ENCODE data around the gene ANKS4B.
"Not testable (repeated sequence)": the region's sequence is repeated elsewhere in the genome, so short reads cannot be mapped to it uniquely, and the experiment has no call there.

Gene ANKS4B

DNA sequence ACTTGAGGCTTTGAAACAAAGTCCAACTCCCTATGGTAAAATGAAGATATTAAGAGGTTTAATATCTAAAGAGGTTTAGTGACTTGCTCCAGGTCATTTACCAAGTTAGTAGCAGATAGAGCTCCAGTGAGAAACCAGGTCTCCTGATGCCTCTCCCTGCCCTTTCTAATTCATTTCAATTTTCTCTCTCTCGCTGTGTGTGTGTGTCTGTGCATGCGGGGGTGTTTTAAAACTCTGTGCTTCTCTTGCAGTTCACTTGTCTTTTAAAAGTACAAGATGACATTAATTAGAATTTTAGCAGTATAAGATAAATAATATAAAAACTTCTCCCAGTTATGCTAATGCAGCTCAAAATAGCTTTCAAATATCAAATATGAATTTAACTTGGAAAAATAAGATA lies 13.9 kb upstream of the ANKS4B start:
- DNase-seq = no peak

DNA sequence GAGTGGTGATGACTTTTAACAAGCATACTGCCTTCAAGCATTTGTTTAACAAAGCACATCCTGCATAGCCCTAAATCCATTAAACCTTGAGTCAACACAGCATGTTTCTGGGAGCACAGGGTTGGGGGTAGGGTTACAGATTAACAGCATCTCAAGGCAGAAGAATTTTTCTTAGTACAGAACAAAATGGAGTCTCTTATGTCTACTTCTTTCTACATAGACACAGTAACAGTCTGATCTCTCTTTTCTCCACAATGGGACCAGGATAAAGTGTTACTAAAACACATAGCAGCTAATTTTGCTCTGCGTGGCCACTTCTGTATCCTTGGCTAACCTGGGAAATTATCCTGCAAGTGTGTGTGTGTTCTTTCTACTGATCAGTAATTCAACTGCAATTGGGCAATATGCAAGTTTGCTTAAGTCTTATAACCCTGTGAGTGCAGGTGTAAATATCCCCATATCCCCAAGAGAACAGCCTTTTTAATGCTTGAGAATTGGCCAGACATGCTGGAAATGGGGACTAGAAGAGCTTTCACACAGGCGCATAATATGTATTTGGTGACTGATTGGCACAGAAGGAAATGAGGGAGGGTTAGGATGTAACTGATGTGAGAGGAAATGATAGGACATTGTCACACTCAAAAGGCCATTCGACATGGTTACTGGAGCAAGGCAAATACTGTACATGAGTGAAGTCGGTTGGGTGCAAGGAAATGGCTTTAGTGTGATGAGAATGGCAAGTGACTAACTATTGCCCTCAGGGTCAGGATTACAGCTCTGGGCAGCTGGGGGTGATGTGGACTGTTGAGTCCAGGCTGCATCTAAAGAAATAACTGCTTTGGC lies 10.8 kb upstream of the ANKS4B start:
- no peak for DNase-seq

DNA sequence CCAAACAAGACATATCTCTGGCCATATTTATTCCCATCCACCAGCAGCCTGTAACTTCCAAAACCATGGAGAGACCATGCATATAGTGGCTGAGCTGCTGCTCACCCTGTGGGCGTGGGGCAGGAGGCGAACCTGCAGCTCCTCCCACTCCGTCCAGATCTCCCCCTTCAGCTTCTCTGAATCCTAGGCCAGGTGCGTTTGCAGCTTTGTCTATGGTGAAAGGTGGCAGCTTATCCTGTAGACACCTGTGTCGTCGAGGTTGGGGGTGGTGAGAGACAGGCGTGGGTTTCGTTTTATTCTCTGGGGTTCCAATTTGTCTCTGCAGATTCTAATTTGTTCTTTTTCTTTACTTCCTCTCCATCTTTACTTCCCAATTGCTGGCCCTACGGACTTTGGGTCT lies 9.7 kb upstream of the ANKS4B start:
- no peak for DNase-seq

DNA sequence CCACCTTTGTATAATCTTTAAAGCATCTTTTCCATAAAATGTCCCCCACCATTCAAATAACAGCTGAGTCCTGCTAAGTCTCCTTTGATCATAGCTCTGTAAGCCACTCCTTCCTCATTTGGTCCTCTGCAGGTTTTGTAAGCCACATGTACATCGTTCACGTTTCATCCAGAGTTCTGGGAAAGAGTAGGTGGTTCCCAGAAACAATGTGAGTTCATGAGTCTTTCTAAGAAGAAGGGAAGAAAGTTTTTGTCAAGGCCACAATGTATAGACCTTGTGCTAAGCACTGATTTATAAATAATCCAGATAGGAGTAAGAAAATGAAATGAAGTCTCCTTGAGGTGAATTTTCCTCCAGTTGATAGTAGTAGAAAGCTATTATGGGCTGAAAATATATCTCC lies 8.7 kb upstream of the ANKS4B start:
- no peak for DNase-seq

DNA sequence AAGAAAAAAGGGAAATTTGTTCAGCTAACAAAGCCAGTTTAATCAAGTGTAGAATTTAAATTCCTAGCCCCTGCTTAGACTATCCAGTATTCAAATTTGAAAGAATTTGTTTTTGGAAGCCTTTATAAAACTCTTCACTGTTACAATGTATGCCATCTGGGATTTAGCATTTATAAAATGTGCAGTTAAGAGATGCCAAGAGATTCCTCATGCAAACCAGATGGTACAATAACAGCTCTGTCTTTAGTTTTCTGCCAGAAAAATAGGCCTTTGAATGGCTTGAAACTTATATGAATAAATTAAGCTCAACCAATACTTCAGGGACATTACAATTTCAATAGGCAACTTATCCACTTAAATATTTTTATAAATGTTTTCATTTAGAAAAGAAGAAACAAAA lies 6.8 kb upstream of the ANKS4B start:
- DNase-seq = no peak

DNA sequence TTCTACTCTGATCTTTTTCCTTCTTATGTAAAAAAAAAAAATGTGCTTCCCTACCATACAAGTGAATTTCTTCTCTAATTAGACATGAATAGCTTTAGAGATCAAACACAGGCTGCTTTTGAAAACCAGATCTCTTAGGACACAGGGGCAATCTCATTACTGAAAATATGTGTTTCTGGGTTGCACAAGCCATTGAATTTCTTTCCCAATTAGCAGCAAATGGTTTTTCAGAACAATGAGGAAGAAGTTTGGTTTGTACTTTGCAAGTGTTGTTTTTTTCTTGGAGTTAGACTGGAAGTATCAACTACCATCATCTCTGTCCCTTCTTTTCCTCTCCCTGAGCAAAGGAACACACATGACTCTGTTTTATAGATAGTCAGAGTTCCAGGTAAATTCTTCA lies 5.6 kb upstream of the ANKS4B start:
- DNase-seq = no peak

DNA sequence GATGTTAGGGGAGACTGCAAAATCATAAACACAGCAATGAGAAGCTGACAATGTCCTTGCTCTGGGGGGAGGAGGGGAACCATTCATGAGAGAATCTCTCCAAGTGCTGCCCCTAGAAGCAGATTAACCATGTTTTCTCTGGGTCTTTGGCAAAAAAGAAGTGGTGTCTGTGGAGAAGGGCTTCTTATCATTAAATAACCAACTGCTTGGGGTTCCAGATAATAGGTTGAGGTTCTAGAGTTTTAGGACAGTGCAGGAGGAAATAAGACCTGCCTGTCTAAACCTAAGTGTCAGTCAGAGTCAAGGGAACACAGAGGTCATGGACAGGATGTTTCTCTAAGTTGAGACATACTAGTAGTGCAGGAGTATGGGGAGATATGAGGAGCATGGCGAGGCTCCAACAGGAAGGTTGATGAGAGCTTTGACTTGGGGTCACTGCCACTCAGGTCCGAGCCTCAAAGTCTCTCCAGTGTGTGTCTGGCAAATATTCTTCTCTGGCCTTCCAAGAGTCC lies 5.1 kb upstream of the ANKS4B start:
- no peak for DNase-seq

DNA sequence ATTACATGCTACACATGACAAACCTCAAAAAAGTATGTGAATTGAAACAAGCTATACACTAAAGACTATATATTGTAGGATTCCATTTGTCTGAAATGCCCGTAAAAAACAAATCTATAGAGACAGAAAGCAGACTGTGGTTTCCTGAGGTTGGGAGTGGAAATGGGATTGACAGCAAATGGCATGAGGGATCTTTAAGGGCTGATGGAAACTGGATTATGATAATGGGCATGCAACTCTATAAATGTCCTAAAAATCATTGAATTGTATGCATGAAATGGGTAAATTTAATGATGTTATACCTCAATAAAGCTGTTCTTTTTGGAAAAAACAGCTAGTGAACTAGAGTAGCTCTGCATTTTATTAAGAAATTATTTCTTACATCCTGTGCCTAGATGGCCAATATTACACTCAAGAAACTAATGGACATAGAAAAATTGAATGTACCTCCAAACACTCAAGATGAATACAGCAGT lies 416 bp upstream of the ANKS4B start:
- DNase-seq = no peak

DNA sequence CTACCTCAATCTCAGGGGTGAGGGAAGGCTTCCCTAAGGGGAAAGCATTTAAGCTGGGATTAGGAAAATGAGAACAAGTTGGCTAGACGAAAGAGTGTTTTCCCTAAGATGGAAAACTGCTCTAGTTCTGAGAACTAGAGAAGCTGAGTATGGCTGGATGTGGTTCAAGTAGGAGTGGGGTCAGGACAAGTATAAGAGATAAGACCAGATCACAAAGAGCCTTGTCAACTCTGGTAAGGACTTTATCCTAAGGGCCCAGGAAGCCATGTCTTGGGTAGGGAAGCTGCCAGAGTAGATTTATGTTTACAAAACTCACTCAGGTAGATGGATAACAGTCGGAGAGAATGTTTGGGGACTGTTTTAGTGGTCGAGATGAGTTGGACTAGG lies 1.7 kb downstream of the ANKS4B start:
- DNase-seq = no peak

DNA sequence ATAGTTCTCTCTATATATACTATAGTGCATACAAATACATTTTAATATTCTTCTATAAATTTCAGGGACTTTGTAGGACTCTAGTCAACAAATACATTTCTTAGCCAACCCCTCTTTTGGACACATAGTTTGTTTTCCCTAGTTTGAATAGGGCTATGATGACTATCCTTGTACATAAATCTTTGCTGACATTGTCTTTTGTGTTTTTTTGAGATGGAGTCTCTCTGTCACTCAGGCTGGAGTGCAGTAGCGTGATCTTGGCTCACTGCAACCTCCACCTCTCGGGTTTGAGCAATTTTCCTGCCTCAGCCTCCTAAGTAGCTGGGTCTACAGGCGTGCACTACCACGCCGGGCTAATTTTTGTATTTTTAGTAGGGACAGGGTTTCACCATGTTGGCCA lies 3.3 kb downstream of the ANKS4B start:
- no peak for DNase-seq

DNA sequence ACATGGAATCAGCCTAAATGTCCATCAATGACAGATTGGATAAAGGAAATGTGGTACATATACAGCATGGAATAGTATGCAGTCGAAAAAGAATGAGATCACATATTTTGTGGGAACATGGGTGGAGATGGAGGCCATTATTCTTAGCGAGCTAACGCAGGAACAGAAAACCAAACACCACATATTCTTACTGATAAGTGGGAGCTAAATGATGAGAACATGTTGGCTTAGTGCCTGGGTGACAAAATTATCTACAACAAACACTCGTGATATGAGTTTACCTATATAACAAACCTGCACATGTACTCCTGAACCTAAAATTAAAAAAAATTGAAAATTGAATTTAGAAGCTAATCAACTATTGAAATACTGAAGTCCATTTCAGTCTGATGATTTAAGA lies 6.1 kb downstream of the ANKS4B start:
- DNase-seq = no peak

DNA sequence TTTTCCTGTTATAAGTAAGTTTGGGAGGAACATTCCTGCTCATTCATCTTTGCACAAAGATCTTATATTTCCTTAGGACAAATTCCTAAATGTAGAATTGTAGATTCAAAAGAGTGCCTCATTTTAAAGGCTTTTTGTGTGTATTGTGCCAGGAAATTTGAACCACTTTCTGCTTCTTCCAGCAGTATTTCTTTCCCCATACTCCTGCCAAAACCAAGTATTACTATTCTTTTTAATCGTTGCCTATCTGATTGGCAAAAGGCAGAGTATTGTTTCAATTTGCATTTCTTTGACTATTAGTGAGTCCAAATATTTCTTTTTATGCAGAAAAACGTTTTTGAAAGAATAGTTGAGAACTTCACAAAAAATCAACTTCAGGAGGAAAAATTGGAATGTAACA lies 9.3 kb downstream of the ANKS4B start:
- DNase-seq = no peak

DNA sequence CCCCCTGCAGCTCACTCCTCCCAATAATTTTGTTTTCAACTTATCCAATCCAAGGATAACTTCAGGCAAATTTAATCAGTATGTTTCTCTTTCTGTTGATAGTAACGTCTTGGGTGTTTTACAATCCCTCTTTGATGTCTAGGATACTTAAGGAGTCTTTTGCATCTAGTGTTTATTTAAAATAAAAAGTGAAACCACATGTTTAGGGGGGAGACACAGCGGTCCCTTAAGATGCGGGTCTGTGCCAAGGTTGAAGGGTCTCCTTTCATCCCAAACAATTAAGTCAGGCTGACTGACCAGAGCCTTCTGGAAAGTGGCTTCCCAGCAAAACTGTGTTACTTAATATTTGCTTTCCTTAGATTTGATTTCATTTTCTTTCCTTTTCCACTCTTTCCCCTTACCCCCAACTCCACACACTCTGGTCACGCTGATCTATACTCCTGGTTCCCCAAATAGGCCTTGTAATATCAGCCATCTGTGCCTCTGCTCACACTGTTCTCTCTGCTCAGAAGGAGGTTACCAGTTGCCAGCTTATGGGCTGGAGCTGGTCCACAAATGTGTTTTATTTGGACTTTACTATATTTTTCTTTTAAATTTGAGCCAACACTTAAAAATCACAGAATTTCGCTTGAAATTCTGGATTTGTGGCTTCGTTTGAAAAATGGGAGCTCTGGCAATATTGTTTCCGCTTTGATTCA lies 11.2 kb downstream of the ANKS4B start:
- DNase-seq = no peak

DNA sequence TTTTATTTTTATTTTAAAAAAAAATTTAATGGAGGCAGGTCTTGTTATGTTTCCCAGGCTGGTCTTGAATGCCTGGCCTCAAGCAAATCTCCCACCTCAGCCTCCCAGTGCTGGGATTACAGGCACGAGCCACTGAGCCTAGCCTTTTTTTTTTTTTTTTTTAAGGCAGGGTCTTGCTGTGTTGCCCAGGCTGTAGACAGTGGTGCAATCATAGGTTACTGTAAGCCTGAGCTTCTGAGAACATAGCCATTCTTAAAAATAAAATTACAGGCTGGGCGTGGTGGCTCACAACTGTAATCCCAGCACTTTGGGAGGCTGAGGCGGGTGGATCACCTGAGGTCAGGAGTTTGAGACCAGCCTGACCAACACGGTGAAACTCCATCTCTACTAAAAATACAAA lies 14.7 kb downstream of the ANKS4B start:
- DNase-seq = not testable (repeated sequence)

DNA sequence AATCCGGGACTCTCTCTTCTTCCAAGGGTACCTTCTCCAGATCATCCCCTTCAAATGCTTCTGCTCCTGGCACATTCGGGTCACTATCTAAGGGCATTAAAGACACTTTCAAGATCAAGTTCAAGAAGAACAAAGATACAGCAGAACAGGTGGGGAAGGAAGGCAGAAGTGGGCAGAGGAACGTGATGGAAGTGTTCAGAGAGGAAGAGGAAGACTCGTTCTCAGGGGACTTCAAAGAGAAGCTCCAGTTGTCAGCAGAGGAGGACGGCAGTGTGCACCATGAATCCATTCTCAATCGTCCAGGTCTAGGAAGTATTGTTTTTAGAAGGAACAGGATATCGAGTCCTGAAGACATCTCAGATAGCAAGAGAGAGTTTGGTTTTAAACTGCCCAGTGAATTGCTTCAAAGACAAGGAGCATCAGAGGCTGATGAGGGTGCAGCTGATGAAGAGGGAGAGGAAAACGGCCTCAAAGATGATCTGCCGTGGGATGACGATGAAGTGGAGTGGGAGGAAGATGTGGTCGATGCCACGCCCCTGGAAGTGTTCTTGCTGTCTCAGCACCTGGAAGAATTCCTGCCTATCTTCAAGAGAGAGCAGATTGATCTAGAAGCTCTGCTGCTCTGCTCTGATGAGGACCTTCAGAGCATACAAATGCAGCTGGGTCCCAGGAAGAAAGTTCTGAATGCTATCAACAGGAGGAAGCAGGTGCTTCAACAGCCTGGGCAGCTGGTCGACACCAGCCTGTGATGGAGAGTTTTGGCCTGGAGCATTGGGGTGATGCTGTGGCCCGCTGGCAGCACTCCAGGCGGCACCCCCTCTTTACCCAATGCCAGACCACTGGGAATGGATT lies 16.8 kb downstream of the ANKS4B start:
- DNase-seq = no peak

DNA sequence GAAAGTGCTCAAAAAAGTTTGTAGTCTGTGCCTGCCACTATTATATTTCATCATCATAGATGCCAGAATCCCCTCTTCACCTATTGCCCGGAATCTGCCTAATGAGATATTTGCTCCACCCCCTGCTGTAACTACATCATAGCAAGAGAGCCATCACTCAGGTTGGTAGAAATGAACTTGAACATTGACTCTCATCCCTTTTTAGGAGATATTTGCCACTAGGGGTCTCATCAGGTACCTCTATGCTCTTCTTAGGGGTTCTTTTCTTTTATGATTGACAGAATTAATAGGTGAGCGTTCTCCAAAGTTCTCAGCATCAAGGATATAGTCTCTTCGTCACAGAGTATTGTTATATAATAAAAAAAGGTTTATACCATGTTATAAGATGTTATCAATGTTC lies 20.0 kb downstream of the ANKS4B start:
- DNase-seq = no peak

DNA sequence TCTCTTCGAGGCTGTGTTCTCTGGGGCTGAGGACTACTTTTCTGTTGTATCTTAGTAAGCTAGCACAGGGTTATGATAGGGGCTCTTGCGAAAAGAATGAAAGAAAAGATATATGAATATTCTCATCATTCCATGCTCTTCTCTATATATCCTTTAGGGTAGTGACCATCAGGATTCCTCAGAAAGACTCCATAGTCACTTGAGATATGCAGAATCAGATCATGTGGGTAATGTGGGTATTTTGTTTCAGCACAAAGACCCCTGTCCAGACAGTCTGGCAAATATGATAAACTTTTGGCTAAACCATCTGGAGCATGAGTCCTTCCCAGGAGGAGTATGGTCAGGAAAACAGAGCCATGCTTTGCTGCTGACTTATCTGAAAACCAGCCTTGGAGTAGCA lies 23.1 kb downstream of the ANKS4B start:
- no peak for DNase-seq

DNA sequence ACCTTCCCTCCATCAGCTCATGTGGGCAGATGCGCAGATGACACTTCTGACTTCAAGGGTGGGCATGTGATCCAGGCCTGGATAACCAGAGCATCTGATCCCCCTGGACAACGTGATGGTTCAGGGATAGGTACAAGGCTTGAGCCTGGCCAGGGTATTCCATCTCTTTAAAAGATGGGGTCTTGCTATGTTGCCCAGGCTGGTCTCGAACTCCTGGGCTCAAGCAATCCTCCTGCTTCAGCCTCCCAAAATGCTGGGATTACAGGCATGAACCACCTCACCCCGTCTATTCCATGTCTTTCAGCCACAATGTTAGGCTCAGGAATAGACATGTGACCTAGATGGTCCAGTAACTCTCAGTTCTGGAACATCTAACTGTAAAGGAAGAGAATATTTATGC lies 23.8 kb downstream of the ANKS4B start:
- no peak for DNase-seq

DNA sequence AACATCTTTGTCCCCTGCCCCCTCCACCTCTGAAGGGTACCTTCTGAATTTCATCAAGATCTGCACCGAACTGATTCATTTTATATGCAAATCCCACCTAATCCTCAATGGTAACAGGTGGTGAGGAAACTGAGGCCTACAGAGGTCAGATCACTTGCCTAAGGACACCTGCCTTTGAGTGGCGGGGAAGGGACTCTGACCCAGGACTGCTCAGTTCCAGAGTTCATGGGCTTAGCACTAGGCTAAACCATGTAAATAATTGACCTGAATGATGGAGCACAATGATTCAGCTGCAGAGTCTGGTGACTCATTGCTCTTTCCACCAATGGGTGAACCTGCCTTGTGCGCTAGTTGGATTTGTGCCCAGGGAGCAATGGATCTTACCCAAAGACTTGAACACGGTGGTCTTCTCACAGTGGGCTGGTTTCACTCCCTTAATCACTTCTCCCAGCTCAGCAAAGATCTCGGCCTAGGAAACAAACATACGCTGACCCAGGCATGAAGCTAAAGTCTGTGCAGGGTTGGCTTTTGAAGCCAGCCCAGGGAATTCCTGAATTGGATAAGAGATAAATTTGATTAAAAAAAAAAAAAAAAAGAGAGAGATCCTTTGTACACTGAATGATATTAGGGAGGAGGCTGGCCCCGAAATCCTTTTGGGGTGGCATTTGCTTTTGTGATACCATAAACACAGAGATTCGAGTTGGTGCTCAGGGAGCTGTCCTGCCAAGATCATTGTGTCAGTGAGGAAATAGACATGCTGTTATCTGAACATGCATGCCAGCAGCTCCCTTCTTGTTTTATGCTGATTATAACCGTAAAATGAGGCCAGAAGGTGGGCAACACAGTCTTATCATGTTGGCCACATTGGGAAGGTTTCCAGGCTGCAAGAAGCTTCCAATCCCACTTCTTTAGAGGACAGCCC lies 27.6 kb downstream of the ANKS4B start:
- DNase-seq = no peak

DNA sequence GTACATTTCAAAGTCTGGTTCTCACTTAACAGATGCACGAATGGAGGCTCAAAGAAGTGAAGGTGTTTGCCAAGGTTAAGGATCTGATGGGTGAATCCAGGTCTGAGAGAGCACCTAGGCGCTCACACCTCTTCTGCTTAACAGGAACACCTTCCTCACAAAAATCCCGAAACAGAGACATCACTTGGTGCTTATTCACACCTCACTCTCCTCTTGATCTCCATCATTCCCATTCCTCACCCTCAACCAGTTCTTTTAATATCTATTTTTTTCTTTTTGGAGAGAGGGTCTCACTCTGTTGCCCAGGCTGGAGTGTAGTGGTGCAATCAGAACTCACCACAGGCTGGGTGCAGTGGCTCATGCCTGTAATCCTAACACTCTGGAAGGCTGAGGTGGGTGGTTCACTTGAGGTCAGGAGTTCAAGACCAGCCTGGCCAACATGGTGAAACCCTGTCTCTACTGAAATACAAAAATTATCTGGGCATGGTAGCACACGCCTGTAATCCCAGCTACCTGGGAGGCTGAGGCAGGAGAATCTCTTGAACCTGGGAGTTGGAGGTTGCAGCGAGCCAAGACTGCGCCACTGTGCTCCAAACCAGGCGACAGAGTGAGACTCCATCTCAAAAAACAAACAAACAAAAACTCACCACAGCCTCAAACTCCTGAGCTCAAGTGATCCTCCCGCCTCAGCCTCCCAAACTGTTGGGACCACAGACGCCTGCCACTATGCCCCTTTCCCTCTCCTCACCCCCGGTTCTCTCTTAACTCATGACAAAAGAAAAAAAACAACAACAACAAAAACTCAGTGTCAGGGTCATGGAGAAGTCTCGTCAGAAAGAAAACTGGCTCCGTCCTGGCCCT lies 29.5 kb downstream of the ANKS4B start:
- no peak for DNase-seq

Measured in stimulated activated naive CD4-positive, alpha-beta T cell (primary cell).